VCaP (cell line): ENCODE results near the gene TMEM270.

Experiments used
- H3K27ac ChIP-seq: fragments of 450-650 bp; 2 replicates; pipeline ENCODE4 v1.5.1; 2017
- CTCF ChIP-seq: fragments of 450-650 bp; conservative IDR thresholded peaks from 2 replicates; pipeline ENCODE4 v1.5.1; 2017; ENCODE audit warnings: mild to moderate bottlenecking, moderate library complexity

The TMEM270 gene

DNA sequence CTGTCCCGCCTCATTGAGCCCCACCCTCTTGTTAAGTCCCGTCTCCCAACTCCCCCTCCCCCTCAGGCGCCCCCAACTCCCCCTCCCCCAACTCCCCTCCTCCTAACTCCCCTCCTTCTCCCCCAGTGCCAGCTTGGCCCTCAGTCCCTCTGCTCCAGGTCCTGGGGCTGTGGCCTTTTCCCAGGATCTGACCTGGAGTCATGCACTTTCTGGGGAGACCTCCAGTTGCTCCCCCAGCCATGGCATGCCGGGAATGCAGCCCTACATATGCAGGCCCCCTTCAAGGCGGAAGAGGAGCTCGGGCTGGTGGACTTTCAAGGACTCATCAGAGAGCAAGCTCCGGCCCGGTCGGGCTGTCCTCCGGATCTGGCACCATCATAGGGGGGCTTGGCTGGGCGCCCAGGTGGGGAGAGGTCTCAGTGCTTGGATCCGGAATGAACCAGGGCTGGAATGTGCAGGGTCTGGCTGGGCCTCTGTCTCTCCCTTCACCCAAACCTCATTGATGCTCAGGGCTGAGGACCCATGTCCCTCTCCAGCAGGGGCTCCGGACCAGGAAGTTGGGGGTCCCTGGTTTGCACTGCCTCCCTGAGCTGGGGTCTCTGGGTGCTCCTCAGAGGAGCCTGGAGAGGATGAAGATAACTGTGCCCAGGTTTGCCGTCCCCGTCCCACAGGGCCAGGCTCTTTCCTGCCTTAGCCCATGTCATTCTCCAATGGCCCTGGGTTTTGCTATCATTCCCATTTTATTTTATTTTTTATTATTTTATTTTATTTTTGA is 41.1 kb downstream of the TMEM270 start:
- TF ChIP-seq CTCF: no peak
- H3K27ac ChIP-seq: no peak overlapping the region

- no peak for TF ChIP-seq CTCF
- H3K27ac ChIP-seq: no peak overlapping the region
These were observed 42.6 kb downstream of the TMEM270 start for GRCh38 chr7:73903321-73904218.

GRCh38 chr7:73904219-73905137 is 43.5 kb downstream of the TMEM270 start:
- no peak overlapping the region for H3K27ac ChIP-seq
- TF ChIP-seq CTCF: no peak

DNA sequence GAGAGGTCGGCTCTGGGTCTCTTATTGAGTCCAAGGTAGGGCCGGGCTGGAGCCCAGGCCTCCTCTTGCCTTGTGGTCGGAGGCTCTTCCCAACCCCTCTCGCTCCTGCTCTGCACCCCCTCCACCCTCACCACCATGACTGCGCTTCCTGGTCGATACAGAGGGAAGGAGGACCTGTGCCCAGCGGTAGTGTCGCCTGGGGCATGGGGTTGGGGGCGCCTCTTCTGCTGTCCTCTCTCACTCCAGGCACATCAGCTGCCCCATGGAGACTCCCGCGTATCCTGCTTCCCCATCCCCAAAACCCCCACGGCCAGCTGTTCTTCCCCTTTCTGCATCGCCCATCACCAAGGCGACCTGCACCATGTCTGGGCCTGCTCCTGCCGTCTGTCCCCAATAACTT is 44.4 kb downstream of the TMEM270 start:
- H3K27ac ChIP-seq: no peak overlapping the region
- TF ChIP-seq CTCF: no peak

- H3K27ac ChIP-seq: no peak overlapping the region
- no peak for TF ChIP-seq CTCF
These were observed 45.9 kb downstream of the TMEM270 start for GRCh38 chr7:73906874-73907273.

- no peak overlapping the region for H3K27ac ChIP-seq
- no peak for TF ChIP-seq CTCF
These were observed 46.7 kb downstream of the TMEM270 start for GRCh38 chr7:73907554-73908122.
